Amniotic epithelial cell (primary cell): ENCODE data around the gene MEX3C.

Experiments used
- DNase-seq: peaks from one replicate; pipeline ENCODE4 v3.0.0-alpha.2; 2010; ENCODE audit warnings: low read depth

MEX3C gene

DNA sequence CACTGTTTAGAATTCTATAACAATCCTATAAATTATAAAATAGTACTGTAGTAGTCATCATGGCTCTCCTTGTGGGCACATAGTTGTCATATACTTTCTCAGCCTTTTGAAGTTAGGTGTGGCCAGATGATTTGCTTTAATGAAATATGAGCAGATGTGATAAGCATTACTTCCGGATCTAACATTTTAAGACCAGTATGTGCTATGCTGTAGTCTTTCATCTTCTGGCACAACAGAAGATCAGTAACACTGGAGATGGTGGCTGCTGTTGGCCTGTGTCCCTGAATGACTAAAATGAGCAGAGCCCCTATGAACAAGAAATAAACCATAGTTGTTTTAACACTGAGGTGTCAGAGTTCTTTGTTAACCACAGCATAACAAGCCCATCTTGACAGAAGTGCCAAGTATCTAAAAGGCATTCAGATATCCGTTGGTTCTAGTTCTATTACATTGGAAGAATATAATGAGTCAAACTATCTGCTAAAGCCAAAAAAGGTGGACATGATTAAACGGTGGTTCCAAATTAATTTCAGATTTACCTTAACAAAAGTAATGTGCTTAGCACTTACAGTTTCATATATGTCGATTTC, 6.3 kb downstream of the MEX3C start:
- no peak for DNase-seq

- DNase-seq: no peak
Observed at GRCh38 chr18:51190000-51190399, 7.5 kb downstream of the MEX3C start.

- no peak for DNase-seq
Observed at GRCh38 chr18:51188024-51188701, 9.3 kb downstream of the MEX3C start.

GRCh38 chr18:51185075-51185474, 12.4 kb downstream of the MEX3C start:
- no peak for DNase-seq

DNA sequence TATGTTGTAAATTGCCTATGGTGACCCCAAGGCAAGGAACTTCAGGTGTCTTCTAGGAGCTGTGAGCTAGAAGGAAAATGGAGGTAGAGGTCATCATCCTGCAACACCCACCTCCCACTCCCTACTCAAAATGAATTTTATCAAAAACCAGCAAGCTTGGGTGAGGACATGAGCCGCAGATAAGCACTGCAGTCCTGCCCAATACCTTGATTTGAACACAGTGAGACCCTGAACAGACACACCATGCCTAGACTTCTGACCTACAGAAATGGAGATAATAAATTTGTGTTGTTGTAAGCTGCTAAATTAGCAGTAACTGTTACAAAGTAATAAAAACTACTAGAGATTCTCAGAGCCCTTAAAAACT, 13.4 kb downstream of the MEX3C start:
- no peak for DNase-seq

- no peak for DNase-seq
Observed at GRCh38 chr18:51183372-51184090, 13.9 kb downstream of the MEX3C start.

- DNase-seq: no peak
Observed at GRCh38 chr18:51182824-51183223, 14.7 kb downstream of the MEX3C start.

GRCh38 chr18:51171625-51172259, 25.7 kb downstream of the MEX3C start:
- no peak for DNase-seq

GRCh38 chr18:51171223-51171622, 26.3 kb downstream of the MEX3C start:
- no peak for DNase-seq

DNA sequence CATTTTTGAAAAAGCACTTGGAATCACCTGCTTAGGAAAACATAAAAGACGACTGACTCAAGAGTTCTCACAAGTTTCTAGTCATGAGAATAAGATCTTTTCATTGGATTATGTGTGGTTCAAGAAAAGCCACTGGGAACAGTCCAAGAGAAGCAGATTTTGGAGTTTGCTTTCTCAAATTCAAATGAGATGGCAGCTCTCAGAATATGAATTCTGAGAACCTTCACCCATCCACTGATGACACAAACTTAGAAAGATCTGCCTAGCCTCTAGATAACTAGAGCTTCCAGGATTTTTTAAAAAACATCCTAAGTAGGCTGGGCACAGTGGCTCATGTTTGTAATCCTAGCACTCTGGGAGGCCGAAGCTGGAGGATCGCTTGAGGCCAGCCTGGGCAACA, 26.8 kb downstream of the MEX3C start:
- DNase-seq: no peak

DNA sequence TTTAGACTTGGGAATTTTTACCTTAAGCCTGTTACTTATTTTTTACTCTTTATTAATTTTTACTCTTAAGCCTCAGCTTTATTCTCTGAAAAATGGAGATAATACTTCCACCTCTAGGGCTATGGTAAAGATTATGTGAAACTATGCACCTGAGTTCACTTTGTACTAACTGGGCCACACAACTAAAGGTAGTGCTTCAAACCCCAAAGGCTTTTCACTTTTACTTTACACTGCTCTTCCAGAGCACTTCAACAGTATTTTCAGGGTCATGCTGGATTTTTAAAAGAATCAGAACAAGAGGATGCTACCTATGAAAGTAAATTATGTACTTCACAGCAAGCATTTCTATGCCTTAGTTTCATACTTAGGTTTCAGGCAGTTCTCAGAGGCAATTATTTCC, 27.8 kb downstream of the MEX3C start:
- DNase-seq: no peak

GRCh38 chr18:51168960-51169662, 28.4 kb downstream of the MEX3C start:
- DNase-seq: no peak

- DNase-seq: no peak
Observed at GRCh38 chr18:51168026-51168742, 29.3 kb downstream of the MEX3C start.

GRCh38 chr18:51165296-51165695, 32.2 kb downstream of the MEX3C start:
- no peak for DNase-seq

DNA sequence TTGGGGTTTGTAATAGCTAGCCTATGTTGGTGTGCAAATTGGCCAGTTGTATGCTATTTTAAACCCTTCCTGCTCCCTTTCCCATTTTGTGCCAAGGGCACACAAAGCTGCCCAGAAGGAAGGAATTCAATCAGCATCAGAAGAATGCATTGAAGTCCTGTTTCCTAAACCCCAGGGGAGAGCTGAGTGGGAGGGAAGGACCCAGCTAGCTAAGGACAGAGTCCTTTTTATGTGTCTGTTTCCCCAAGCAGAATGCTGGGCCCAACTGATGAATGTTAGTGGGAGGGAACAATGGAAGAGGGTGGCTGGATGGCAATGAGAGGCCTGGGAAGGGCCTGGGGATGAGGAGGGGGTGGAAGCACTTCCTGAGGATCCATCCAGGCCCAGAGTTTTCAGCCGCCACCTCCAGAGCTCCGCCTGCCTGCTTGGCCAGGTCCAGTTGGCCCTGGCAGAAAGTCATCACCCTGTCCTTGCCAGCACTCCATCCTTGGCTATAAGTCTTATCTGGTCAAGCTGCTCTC, 32.7 kb downstream of the MEX3C start:
- DNase-seq: no peak

GRCh38 chr18:51164342-51164741, 33.1 kb downstream of the MEX3C start:
- no peak for DNase-seq

- no peak for DNase-seq
Observed at GRCh38 chr18:51163543-51163942, 33.9 kb downstream of the MEX3C start.

DNA sequence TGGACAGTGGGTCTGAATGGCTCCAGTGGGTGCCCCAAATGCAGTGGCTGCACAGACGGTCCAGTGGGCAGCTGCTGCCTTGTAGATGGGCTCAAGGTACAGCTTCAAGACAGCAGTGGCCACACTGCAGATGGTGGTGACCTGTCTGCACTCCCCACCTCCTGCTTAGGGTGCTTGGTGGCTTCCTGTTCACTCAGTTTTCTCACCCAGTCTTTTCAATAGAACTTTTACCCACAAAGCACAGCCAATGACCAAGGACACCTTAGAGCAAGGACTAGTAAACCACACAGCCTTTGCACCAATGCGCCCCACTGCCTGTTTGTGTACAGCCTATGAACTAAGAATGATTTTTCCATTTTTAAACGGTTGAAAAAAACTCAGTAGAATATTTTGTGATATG, 34.9 kb downstream of the MEX3C start:
- DNase-seq: no peak

- no peak for DNase-seq
Observed at GRCh38 chr18:51160646-51161045, 36.8 kb downstream of the MEX3C start.

DNA sequence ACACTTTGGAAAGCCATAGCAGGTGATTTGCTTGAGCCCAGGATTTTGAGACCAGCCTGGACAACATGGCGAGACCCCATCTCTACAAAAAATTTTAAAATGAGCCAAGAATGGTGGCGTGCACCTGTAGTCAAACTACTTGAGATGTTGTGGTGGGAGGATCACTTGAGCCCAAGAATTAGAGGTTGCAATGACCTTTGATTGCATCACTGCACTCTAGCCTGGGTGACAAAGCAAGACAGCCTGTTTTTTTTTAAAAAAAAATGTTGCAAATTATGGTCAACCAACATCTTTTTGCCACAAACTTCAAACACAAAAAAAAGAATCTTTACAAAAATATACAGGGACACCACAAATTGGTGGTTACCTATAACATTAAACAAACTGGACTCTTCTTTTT, 40.3 kb downstream of the MEX3C start:
- DNase-seq: no peak

DNA sequence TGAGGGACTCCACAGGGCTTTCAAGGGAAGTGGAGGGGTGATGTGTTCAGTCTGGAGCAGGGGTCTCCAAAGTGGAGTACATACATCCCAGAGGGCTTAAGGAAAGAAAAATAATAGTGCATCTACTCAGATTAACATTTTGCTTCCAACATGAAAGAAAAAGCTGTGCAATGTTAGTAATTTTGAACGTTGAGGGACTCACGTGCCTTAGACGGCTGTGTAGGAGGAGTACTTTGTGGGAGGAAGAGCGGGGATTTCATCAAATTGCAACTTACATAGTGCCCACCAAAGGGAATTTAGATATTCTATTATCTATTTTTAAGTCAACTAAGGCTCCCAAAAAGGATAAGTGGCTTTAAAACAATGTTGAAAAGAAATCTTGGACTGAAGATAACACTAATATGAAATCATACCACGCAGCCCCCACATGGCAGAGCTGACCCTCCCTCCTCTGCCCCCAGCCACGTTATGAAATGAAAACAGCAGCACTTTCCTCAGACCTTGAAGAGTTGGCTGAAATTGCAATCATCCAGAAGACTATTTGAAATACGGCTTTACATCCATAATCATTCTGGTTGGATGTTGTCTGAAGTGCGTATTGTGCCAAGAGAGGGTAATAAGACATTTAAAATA, 42.9 kb downstream of the MEX3C start:
- DNase-seq: no peak
